ENCODE measurements around the gene ZNF341. TPM values are rescaled to one million over a fixed set of nuclear protein-coding genes. Genes with fewer than 3 reads are reported as not detected.
"Not testable (repeated sequence)": the region's sequence is repeated elsewhere in the genome, so short reads cannot be mapped to it uniquely, and the experiment has no call there.

ZNF341 gene
- total RNA-seq, 1 donor, result 1.1 TPM

DNA sequence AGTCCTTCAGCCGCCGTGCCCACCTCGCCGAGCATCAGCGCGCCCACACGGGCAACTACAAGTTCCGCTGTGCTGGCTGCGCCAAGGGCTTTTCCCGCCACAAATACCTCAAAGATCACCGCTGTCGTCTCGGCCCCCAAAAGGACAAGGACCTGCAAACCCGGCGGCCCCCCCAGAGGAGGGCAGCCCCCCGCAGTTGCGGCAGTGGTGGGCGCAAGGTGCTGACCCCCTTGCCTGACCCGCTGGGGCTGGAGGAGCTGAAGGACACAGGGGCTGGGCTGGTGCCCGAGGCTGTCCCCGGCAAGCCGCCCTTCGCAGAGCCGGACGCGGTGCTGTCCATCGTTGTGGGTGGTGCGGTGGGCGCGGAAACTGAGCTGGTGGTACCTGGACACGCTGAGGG, 59.2 kb downstream of the ZNF341 start:
- Histone ChIP-seq H3K4me2 (ENCODE audit: insufficient read depth, low read length) (no peak overlapping the region), H3K79me2 (ENCODE audit: insufficient read depth, low read length) (no peaks in the 10 kb centered on the region), H4K20me1 (ENCODE audit: insufficient read depth, low read length) (peaks cover 2% of the 10 kb centered on the region), H3K27me3 (ENCODE audit: insufficient read depth, low read length) (no peaks in the 10 kb centered on the region), H3K4me1 (ENCODE audit: insufficient read depth, low read length) (peaks cover 8% of the 10 kb centered on the region), H2AFZ (ENCODE audit: low read length) (no peak overlapping the region), H3K27ac (ENCODE audit: low read depth, low read length) (no peak overlapping the region), H3K36me3 (ENCODE audit: insufficient read depth, low read length) (no peaks in the 10 kb centered on the region), H3K4me3 (ENCODE audit: insufficient read depth, low read length) (no peak overlapping the region), H3K9me3 (ENCODE audit: low read depth, low read length) (no peaks in the 10 kb centered on the region)
- TF ChIP-seq, protein P1, sequence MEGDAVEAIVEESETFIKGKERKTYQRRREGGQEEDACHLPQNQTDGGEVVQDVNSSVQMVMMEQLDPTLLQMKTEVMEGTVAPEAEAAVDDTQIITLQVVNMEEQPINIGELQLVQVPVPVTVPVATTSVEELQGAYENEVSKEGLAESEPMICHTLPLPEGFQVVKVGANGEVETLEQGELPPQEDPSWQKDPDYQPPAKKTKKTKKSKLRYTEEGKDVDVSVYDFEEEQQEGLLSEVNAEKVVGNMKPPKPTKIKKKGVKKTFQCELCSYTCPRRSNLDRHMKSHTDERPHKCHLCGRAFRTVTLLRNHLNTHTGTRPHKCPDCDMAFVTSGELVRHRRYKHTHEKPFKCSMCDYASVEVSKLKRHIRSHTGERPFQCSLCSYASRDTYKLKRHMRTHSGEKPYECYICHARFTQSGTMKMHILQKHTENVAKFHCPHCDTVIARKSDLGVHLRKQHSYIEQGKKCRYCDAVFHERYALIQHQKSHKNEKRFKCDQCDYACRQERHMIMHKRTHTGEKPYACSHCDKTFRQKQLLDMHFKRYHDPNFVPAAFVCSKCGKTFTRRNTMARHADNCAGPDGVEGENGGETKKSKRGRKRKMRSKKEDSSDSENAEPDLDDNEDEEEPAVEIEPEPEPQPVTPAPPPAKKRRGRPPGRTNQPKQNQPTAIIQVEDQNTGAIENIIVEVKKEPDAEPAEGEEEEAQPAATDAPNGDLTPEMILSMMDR (IDR thresholded peaks at IDR 0.05; ENCODE audit: extremely low read depth, low read depth, low read length), result no peak
- DNase-seq (ENCODE audit: insufficient read length, low spot score, missing footprints), result peak; percentile 64

DNA sequence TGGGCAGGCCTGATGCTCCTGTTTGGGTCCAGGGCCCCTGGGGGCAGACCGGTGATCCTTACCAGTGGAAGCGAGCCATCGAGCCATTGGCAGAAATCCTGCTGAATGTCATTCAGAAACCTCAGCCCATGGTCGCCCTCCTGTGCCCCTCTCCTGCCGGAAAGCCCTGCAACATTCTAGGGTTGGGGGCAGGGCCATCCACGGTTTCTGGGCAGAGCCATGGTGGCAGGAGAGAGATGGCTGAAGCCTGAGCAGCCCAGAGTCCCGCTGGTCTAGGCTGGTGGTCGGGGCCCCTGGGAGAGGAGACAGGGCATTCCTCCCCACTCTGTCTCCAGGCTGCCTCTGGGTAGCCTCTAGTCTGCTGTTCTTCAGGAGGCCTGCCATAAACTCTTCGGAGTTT, 59.7 kb downstream of the ZNF341 start:
- no peaks in the 10 kb centered on the region for H3K9me3 ChIP-seq (ENCODE audit: low read depth, low read length)
- TF ChIP-seq, protein P1 (IDR thresholded peaks at IDR 0.05; ENCODE audit: extremely low read depth, low read depth, low read length), result no peak

DNA sequence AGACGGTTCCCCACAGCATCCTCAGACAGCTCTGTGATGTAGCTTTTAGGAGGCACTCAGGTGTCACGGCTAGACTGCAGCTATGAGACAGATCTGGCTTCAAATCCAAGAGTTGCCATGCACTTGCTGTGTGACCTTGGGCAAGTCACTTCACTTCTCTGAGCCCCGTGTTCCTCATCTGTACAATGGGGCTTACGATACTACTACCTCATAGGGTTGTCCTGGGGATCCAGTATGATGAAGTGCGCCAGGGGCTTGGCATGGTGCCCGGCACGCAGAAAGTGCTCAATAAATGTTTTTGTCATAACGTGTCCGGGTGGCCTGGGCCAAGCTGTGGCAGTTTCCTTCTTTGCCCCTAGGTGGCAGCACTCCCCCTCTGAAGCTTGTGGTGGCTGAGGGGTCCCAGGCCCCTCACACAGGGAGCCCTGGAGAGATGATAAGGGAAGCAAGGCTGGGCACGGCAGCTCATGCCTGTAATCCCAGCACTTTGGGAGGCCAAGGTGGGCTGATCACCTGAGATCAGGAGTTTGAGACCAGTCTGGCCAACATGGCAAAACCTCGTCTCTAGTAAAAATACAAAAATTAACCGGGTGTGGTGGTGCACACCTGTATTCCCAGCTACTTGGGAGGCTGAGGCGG, 60.3 kb downstream of the ZNF341 start:
- H3K9me3 ChIP-seq (ENCODE audit: low read depth, low read length), result no peaks in the 10 kb centered on the region
- H3K4me1 ChIP-seq (ENCODE audit: insufficient read depth, low read length), result peaks cover 8% of the 10 kb centered on the region
- peaks cover 2% of the 10 kb centered on the region for H4K20me1 ChIP-seq (ENCODE audit: insufficient read depth, low read length)
- H3K27me3 ChIP-seq (ENCODE audit: insufficient read depth, low read length), result no peaks in the 10 kb centered on the region
- no peak overlapping the region for H3K4me2 ChIP-seq (ENCODE audit: insufficient read depth, low read length)
- H3K4me3 ChIP-seq (ENCODE audit: insufficient read depth, low read length), result no peak overlapping the region
- no peaks in the 10 kb centered on the region for H3K36me3 ChIP-seq (ENCODE audit: insufficient read depth, low read length)
- H2AFZ ChIP-seq (ENCODE audit: low read length), result no peak overlapping the region
- no peaks in the 10 kb centered on the region for H3K79me2 ChIP-seq (ENCODE audit: insufficient read depth, low read length)
- peak; percentile 89 for DNase-seq (ENCODE audit: insufficient read length, low spot score, missing footprints)
- TF ChIP-seq, protein P1 (IDR thresholded peaks at IDR 0.05; ENCODE audit: extremely low read depth, low read depth, low read length), result peak; percentile 65
- H3K27ac ChIP-seq (ENCODE audit: low read depth, low read length), result no peak overlapping the region

More for the DNA sequence above, 59.7 kb downstream of the ZNF341 start:
- no peak for DNase-seq (ENCODE audit: insufficient read length, low spot score, missing footprints)
- peaks cover 2% of the 10 kb centered on the region for H4K20me1 ChIP-seq (ENCODE audit: insufficient read depth, low read length)
- no peaks in the 10 kb centered on the region for H3K79me2 ChIP-seq (ENCODE audit: insufficient read depth, low read length)
- peaks cover 8% of the 10 kb centered on the region for H3K4me1 ChIP-seq (ENCODE audit: insufficient read depth, low read length)
- H2AFZ ChIP-seq (ENCODE audit: low read length), result no peak overlapping the region
- no peaks in the 10 kb centered on the region for H3K36me3 ChIP-seq (ENCODE audit: insufficient read depth, low read length)
- H3K27me3 ChIP-seq (ENCODE audit: insufficient read depth, low read length), result no peaks in the 10 kb centered on the region
- no peak overlapping the region for H3K4me2 ChIP-seq (ENCODE audit: insufficient read depth, low read length)
- no peak overlapping the region for H3K27ac ChIP-seq (ENCODE audit: low read depth, low read length)
- no peak overlapping the region for H3K4me3 ChIP-seq (ENCODE audit: insufficient read depth, low read length)

DNA sequence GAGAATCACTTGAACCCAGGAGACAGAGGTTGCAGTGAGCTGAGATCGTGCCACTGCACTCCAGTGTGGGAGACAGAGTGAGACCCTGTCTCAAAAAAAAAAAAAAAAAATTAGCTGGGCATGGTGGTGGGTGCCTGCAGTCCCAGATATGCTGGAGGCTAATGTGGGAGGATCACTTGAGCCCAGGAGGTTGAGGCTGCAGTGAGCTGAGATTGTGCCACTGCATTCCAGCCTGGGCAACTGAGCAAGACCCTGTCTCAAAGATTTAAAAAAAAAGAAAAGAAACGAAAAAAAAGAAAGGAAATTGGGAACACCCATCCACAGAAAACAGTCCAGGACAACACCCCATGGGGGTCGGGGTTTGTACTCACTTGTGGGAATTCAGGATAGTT, 60.8 kb downstream of the ZNF341 start:
- H3K4me1 ChIP-seq (ENCODE audit: insufficient read depth, low read length); H3K79me2 ChIP-seq (ENCODE audit: insufficient read depth, low read length); H4K20me1 ChIP-seq (ENCODE audit: insufficient read depth, low read length); H3K9me3 ChIP-seq (ENCODE audit: low read depth, low read length); H2AFZ ChIP-seq (ENCODE audit: low read length); H3K4me3 ChIP-seq (ENCODE audit: insufficient read depth, low read length); H3K4me2 ChIP-seq (ENCODE audit: insufficient read depth, low read length); H3K27ac ChIP-seq (ENCODE audit: low read depth, low read length); H3K27me3 ChIP-seq (ENCODE audit: insufficient read depth, low read length); H3K36me3 ChIP-seq (ENCODE audit: insufficient read depth, low read length): not testable (repeated sequence)
- peak; percentile 31 for DNase-seq (ENCODE audit: insufficient read length, low spot score, missing footprints)
